Fibroblast of gingiva (primary cell): Measurements from ENCODE around the gene SCN1A.
"Not testable (repeated sequence)": the region's sequence is repeated elsewhere in the genome, so short reads cannot be mapped to it uniquely, and the experiment has no call there.

ENCODE experiments used
- DNase-seq: peaks from one replicate; pipeline ENCODE4 v3.0.0-alpha.2; 2011; ENCODE audit warnings: low read depth

SCN1A gene

DNA sequence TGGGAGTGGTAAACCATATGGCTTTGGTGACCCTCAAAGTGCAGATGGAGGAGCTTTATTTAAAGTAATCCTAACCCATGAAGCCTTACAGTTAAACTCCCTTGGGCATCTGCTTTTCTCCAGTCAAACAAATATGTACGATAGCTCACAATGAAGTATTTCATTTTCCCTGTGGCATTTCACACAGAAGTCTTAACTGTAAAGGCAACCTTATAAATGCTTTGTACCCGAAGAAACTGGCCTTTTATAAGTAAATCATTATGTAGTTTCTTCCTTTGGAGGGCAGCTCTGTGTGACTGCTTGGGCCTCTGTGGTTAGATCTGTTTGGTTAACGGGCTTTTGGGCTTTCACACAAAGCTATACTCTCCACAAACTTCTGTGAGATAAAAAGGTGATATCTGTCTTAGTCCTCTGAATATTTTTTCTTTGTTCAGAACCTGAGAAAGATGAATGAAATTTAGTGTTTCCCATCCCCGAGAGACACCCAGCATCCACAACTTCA, 46.6 kb downstream of the SCN1A start:
- DNase-seq = no peak

DNA sequence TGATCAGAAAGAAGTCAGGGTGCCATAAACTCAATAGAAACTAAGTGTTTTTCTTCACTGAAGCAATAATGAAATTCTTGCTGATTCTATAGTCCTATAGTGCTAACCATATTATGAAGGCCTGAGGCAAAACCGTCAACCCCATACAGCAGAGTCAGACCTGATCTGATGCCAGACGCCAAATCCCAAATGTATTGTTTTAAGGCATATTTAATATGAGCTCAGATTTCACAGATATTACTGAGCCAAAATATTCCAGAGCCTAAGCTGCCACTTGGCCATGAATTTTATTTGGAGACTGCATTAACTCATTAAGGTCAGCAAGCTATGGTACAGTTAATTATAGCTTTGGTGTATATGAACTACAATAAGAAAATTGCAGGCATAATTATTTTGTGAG, 53.4 kb downstream of the SCN1A start:
- no peak for DNase-seq

DNA sequence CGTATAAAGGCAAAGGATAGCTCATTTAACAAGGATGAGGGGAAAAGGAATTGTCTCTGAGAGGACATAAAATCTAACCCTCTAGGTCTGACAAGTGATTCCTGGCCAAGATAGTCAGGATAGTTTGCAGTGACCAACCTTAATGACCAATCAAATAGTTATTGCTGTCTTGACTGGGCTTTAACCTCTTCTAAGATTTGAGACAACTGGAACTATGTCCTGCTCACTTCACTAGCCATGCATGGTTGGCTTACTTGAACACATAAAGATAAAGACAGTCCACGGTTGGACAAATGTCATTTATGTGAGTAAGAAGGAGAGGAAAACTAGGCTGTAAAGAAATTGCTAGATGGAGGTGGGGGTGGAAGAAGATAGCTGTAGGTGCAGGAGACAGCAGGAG, 53.8 kb downstream of the SCN1A start:
- no peak for DNase-seq

DNA sequence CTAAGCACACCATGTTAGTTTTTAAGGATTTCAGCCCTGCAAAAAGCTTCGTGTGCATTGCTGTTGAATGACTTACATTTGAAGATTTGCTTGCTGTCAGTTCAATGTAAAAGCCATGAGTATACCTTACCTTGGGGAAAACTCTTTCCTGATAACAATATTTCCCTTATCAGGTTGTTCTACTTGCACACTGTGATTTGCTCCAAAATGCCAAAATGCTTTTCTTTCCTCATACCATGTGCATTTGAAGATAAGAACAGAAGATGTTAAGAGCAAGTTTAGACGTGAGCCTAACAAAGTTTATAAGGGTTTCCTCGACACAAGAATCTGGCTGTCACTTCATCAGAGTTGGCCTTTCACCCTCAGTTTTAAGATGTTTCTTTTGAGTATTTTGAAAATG, 57.6 kb downstream of the SCN1A start:
- no peak for DNase-seq

DNA sequence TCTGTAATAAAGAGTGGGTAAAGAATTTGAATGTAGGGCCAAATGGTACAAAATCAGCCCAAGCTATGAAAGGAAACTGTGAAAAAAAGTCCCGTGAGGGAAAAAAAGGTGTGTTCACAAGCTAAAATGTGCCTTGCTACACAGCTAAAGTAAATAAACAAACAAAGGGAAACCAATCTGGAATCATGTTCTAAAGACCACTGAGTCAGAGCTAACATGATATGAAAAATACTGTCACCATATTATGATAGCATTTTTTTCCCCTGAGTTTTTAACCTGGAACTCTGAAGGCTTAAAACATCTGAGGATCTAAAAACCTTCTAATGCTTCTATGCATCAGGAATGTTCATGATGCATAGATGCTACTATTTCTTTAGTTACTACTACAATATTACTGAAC, 58.8 kb downstream of the SCN1A start:
- DNase-seq = no peak

DNA sequence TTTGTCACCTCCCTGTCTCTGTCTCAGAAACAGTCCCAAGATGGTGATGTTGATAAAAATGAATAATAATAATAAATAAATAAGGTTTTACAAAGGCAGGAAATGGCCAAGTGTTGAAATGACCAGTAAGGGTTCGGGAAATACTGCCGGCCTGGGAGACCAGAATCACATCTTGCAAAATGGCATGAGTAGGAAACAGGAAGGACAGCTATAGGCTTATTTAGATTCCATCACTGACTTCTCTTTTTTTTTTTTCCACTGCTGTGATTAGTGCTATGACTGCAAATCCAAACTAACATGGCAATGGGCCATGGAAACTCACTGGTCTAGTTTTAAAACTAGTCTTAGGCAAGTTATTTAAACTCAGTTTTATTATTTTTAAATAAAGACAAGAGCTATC, 60.6 kb downstream of the SCN1A start:
- no peak for DNase-seq

DNA sequence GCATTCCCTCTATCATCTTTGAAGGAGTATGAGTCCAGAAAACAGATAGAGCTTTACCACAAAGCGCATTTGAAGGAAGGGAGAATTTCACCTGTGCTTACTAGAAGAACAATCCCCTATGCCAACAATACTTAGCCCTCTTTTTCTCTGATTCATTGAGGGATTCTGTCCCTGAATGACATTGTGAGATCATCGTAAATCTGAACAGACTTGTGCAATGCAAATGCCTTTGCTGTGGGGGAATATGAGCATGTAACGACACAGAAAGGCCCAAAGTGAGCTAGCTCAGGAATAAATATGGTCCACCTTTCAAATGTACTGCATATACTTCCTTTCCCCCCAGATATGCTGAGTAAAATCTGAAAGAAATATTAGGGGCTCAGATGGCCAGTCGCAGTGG, 67.6 kb downstream of the SCN1A start:
- DNase-seq = peak; percentile 12

DNA sequence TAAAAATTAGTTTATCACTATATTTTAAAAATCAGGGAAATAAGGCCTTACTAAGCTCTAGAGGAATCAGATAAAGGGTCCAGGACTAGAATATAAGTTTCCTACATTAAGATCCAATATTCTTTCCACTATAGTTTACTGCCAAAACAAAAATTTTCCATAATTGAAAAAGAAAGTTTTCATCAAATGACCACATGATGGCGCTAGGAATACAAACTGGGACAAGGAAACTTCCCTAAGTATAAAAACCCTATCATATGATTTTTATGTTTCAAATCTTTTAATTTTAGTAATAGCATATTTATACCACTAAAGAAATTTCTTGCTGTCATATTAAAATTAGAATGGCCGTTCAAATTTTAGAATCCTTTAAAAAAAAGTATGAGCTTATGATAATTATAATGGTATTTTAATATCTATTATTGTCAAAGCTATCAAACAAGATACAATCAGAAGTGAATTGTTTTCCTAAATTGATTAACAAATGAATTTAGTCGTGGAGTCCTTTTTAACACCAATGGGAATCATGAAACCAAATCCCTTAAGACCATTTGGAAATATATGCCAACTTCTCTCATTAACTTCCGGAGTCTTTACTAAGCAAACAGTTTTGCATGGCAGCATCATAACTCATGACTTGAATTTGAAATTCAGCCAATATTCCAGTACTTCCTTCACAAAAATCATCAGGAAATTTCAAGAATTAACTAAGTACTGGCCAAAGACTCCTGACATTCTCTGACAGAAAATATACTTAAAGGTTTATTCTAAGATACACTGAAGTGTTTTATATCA, 70.3 kb downstream of the SCN1A start:
- DNase-seq = peak; percentile 16

DNA sequence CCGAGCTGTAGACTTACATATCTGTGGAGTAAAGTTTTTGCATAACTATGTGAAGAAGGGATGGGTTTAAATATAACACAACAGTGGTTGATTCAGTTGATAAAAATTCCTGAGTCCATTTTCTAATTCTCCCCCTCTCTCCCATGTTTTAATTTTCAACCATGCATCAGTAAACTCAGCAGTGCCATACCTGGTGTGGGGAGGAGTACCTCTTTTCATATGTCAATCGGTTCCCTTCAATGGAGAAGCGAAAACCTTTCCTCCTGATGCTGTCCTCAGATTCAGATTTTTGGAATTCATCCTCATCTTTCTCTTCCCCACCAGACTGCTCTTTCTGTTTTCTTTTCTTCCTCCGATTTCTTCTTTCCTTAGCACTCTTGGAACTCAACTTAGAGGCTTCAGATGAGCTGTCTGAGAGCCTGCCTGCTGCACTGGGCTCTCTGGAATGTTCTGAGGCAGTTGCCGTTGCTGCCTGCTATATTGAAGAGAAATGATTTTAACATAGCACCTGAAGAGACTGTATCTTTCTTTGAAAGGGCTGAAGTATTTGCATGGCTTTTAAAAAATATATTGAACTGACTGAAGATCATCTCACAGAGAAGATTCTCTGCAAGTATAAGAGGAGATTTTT, 82.9 kb downstream of the SCN1A start:
- no peak for DNase-seq

DNA sequence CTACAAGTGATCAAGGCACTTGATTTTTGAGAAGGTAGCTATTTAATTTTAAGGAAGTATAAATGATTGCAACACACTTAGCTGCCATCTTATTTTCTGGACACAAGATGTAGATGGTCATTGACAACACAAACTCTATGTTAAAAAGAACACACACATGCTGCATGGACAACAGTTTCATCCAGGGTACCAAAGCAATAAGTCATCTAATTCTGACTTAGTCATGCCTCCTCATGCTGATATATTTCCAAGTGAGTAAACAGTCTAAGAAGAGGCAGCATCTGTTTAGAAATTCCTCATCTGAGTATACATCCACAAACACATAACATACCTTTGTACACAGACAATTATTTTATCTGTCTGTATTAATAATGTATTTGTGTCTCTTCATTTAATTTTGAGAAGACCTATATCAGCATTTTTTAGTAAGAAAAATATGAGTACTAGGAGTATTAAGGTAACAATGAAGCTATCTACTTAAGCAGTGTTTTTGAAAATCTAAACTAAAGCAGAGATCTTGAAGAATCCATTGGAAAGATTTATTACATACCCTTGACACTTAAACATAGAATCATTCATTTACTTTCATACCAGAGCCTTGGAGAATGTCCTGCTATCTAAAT, 84.9 kb downstream of the SCN1A start:
- DNase-seq = no peak

DNA sequence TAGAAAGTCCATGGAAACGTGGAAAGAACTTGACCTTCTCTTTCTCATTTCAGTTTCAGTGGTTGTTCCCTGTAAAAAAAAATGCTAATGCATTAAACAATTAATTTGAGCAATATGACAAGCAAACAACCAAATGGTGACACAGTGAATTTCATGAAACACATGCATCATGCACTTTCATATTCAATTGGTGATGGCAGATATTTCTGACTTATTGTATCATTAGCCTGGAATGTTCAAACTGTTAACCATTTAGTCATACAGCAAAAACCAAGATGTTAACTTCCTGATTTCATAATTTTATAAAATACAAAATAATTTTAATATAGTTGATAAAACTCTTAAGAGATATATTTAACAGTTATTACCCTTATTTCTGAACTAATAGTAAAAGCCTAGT, 85.5 kb downstream of the SCN1A start:
- DNase-seq = peak; percentile 3

DNA sequence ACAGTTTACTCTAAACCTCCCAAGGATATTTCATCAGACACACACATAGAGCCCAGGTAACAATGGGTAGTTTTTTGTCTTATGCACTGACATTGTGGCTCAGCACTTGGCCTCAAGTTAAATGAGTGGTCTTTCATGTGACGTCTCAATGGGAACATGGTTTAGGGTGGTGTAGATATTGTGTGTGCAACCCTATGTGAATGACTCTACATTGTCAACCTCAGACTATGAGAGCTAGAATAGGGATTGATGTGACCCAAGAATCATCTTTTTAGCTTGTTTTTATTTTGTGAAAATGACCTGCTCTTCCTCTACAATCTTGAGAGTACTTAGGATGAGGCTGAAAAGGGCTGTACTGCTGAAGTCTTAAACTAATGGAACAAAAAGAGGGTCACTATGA, 86.2 kb downstream of the SCN1A start:
- DNase-seq = no peak

DNA sequence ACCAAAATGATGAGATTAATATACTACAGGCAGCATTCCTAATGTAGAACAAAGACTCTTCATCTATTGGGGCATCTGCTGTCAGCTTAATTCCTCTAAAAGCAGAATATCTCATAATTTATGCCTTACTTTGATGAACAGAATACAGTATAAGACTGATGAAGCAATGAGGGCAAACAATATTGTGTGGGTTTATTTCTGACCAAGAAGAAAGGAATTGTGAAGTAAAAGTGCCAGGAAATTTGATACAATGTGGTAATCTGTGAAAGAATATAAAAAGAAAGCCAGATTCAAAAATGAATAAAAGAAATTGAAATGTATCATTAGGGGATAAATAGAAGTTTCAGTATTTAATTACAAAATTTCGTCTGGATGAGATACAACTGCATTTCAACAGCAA, 95.5 kb downstream of the SCN1A start:
- peak; percentile 47 for DNase-seq

DNA sequence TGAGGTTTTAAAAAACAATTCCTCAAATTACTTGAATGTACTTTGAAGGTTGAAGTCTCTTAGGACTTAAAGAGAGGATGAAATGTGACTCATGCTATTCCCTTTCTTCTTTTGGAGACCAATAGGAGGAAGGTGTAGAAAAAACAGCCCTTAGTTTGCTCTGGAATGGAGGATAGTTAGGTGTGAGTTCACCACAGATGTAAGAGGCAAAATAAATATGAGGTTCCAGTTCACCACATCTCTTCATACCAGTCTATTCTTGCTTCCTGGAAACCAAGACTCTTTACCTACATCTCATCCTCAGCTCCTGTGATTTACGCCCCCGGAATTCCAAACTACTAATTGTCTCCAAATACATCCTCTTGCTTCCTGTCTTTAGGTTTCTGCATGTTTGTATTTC, 96.8 kb downstream of the SCN1A start:
- DNase-seq = no peak

DNA sequence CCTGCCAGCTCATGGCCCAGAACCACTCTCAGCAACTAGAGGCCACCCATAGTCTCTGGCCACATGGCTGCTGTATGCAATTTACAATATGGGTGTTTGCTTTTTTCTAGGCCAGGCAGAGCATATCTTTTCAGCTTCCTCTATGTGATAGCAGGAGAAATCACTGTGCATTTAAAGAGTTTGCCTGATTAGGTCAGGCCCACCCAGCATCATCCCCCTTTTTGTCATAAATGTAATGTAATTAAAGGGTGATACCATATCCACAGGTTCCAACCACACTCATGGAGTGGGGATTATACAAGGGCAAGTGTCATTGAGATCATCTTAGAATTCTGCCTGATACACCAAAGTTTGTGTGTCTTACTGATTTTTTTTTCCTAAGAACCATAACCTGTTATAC, 102.5 kb downstream of the SCN1A start:
- DNase-seq = no peak

DNA sequence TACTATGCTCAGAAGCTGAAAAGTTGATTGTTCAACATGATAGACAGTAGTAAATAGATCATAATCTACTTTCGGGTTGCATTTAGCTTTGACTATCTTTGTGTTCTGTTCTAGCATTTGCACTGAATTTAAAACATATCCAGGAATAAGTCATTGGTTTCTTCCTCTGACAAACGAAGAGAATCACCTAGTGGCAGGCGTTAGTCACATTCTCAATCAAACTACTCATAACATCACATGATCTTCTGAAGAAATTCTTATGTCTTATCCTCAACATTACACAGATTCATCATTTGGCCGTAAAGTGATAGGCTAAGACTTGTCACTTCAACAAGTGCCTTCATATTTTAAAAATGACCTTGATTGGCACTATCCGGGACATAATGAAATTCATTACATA, 110.6 kb downstream of the SCN1A start:
- DNase-seq = no peak

DNA sequence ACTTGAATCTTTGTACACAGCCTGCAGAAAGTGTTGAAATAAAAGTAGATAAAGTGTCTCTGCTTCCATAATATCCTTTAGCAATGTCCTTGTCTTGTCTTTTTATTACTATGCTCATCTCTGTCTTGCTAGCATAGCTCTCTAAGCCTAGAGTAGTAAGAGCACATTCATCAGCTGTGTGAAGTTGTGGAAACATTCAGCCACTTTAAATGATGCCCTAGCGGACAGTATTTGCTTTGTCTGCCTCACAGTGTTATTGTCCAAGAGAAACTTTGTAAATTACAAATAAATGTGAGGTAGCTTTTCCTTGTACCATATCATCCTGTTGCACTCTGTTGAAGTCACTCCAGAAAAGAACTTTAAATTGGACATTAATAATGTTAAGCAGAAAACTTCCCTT, 113.9 kb downstream of the SCN1A start:
- DNase-seq = no peak

DNA sequence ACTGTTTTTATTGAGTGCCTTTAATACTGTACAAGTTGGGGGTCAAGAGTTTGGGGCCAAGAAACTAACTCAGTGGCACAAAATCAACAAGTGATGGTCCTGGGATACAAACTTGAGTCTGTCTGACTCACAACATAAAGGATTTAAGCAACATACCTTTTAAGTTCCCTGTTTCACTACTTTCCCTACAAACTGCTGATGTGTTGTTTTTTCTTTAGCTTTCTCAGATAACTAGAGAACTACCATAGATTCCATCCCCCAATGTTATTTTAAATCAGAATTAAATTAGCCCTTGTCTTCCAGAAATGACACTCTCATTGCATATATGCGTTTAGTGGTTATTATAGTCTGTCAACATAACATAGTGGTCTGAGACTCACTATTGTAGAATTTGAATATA, 116.2 kb downstream of the SCN1A start:
- no peak for DNase-seq

DNA sequence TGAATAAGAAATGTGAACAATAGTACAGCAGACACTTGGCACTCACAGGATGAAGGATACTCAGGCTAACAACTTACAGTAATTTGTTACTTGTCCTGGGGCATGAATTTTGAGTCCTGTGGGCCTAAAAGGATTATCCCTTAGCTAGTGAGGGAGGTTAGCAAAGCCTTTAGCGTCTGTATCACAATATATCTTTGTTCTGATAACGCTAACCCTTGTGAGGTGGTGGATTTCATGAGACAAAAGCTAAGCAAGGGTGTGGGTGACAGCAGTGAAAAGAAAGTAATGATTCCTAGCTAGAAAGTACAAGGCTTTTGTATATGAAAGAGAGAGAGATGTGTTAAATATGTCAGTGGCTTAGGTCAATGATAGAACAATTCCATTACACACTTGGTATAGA, 127.4 kb downstream of the SCN1A start:
- DNase-seq = no peak

DNA sequence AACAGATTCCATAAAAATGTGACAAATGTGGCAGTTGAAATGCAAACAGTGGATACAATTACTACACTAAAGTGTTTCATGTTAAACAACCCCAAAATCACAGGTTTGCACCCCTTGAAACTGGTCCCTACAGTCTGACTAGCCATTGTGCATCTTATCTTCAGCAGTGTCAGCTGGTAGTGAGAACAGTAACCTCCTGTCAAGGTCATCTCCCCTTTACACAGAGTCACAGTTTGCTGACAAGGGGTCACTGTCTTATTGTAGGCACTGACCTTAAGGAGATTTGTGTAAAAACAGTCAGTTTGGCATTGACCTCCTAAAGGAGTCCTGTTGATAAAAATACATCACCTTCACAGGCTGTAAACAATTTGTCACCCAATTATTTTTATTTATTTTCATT, 137.0 kb downstream of the SCN1A start:
- no peak for DNase-seq

DNA sequence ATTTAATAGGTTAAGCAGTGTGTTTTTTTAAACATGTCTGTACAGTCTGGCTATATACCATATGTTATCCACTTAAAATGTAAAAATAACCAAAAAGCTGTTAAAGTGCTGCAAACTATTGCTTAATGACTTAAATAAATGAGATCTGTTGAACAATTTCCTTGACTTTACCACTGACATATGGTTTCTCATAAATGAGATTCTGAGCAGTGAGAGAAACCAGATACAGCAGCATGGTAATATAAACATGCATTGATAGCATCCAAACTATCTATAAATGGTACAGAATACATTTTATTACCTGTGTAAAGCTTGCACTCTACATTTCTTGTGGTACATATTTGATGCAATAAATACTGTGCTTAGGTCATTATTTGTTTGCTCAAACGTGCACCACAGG, 138.0 kb downstream of the SCN1A start:
- DNase-seq = no peak

DNA sequence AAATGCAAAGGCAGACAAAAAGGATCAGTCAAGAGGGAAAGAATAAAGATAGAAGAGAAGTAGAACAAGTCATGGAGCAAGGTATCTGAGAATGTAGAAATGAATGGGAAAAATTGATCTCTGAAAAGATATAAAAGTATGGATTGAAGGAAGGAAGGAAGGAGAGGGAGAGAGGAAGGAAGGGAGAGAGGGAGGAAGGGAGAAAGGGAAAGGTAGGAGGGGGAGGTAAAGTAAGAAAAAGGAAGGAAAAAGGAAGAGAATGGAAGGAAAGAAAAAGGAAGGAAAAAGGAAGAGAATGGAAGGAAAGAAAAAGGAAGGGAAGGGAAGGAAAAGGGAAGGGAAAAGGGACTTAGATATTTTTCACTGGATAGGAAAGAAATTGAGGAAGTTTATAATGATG, 142.7 kb downstream of the SCN1A start:
- DNase-seq = no peak

DNA sequence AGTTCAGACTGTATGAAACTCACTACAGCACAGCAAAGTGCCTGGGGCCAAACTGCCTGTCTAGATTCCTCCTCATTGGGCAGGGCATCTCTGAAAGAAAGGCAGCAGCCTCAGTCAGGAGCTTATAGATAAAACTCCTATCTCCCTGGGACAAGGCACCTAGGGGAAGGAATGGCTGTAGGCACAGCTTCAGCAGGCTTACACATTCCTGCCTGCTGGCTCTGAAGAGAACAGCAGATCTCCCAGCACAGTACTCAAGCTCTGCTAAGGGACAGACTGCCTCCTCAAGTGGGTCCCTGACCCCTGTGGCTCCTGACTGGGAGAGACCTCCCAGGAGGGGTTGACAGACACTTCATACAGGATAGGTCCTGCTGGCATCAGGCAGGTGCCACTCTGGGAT, 155.7 kb downstream of the SCN1A start:
- not testable (repeated sequence) for DNase-seq
